Measurements from ENCODE around the gene PTRHD1.

- TF ChIP-seq CTCF (IDR thresholded peaks at IDR 0.05) (no peak), POLR2A (IDR thresholded peaks at IDR 0.05) (no peak)
Measured at GRCh38 chr2:24839729-24840128, 46.5 kb upstream of the PTRHD1 start.
